ENCODE results near the gene SPEF2.

- TF ChIP-seq JUN (CRISPR knock-in tag; IDR thresholded peaks at IDR 0.05) (no peak), CREB1 (CRISPR knock-in tag; IDR thresholded peaks at IDR 0.05) (no peak), TEAD4 (CRISPR knock-in tag; IDR thresholded peaks at IDR 0.05) (no peak), SP1 (CRISPR knock-in tag; conservative IDR thresholded peaks at IDR 0.05) (no peak), ARID4B (CRISPR knock-in tag; IDR thresholded peaks at IDR 0.05; ENCODE audit: borderline replicate concordance) (no peak), CTCF (IDR thresholded peaks at IDR 0.05) (no peak), NFYB (CRISPR knock-in tag; conservative IDR thresholded peaks at IDR 0.05; ENCODE audit: low read depth) (no peak), IRF1 (CRISPR knock-in tag; IDR thresholded peaks at IDR 0.05) (no peak), PRDM15 (CRISPR knock-in tag; IDR thresholded peaks at IDR 0.05) (no peak), CBFB (CRISPR knock-in tag; IDR thresholded peaks at IDR 0.05; ENCODE audit: low read depth) (no peak)
Measured at GRCh38 chr5:35626108-35626507, 8.4 kb downstream of the SPEF2 start.
